Fibroblast of lung (primary cell): Measurements from ENCODE around the gene STPG4. TPM values are rescaled to one million over a fixed set of nuclear protein-coding genes. Genes with fewer than 3 reads are reported as not detected.
"Not testable (repeated sequence)": the region's sequence is repeated elsewhere in the genome, so short reads cannot be mapped to it uniquely, and the experiment has no call there.

Source experiments
- DNase-seq, 2 donors: peaks; one replicate each; pipeline versions ENCODE4 v3.0.0 to v3.0.0-alpha.2; 2010; ENCODE audit warnings: low read depth in 2 of 2
- H2AFZ ChIP-seq: 2 replicates; pipeline ENCODE4 v1.5.1; 2012; ENCODE audit warnings: low read length, control low read depth, inconsistent platforms
- H3K27ac ChIP-seq: 2 replicates; pipeline ENCODE4 v1.5.1; 2011; ENCODE audit warnings: low read length, control low read depth; ENCODE audit not compliant: insufficient read depth
- H3K27me3 ChIP-seq: 2 replicates; pipeline ENCODE4 v1.5.1; 2011; ENCODE audit warnings: mild to moderate bottlenecking, low read length; ENCODE audit not compliant: control insufficient read depth, insufficient read depth
- H3K36me3 ChIP-seq: 2 replicates; pipeline ENCODE4 v1.5.1; 2011; ENCODE audit warnings: low read length; ENCODE audit not compliant: control insufficient read depth, insufficient read depth
- H3K4me1 ChIP-seq: 2 replicates; pipeline ENCODE4 v1.5.1; 2011; ENCODE audit warnings: low read length; ENCODE audit not compliant: control insufficient read depth, insufficient read depth; ENCODE audit errors: extremely low read depth
- H3K4me2 ChIP-seq: 2 replicates; pipeline ENCODE4 v1.5.1; 2011; ENCODE audit warnings: low read length, control low read depth; ENCODE audit not compliant: insufficient read depth; ENCODE audit errors: extremely low read depth
- H3K4me3 ChIP-seq, 4 experiments: fragments of 200-600 bp in 1 of 4; sonication (generic) in 1 of 4; replicated peaks in 1 of 4; 2 replicates each; pipeline ENCODE4 v1.5.1; 2011 to 2016; ENCODE audit warnings: low read length in 4 of 4, low read depth in 3 of 4, mild to moderate bottlenecking in 3 of 4, control low read depth in 2 of 4, inconsistent platforms in 1 of 4, mixed read lengths in 1 of 4; ENCODE audit not compliant: insufficient read depth in 1 of 4; ENCODE audit errors: control extremely low read depth in 1 of 4
- H3K79me2 ChIP-seq: 2 replicates; pipeline ENCODE4 v1.5.1; 2012; ENCODE audit warnings: mild to moderate bottlenecking, low read length, inconsistent platforms; ENCODE audit not compliant: control insufficient read depth, insufficient read depth
- H3K9ac ChIP-seq: 2 replicates; pipeline ENCODE4 v1.5.1; 2011; ENCODE audit warnings: mild to moderate bottlenecking, low read length, control low read depth; ENCODE audit not compliant: insufficient read depth
- H3K9me3 ChIP-seq: 2 replicates; pipeline ENCODE4 v1.5.1; 2012; ENCODE audit warnings: low read depth, low read length; ENCODE audit not compliant: control insufficient read depth, insufficient read depth
- H4K20me1 ChIP-seq: 2 replicates; pipeline ENCODE4 v1.5.1; 2011; ENCODE audit warnings: low read length; ENCODE audit not compliant: control insufficient read depth, insufficient read depth; ENCODE audit errors: extremely low read depth
- EZH2 ChIP-seq: IDR thresholded peaks from 2 replicates; pipeline ENCODE4 v1.5.1; 2012; ENCODE audit warnings: low read length, control low read depth, mild to moderate bottlenecking; ENCODE audit errors: missing control alignments
- polyA plus RNA-seq, 2 donors: library from polyadenylated mRNA; depleted of rRNA in 1 of 2; stranded (reverse) in 1 of 2; unstranded in 1 of 2; fragments of >200 nt; gene quantifications; 2 replicates each; pipeline ENCODE4 v1.2.1, GENCODE V29; 2011 to 2012; ENCODE audit warnings: missing spikeins in 1 of 2
- total RNA-seq: library from RNA; depleted of rRNA; stranded (reverse); fragments of >200 nt; gene quantifications from 2 replicates; pipeline ENCODE4 v1.2.1, GENCODE V29; 2014
- TF ChIP-seq, protein P1 (sequence below), 2 donors: IDR thresholded peaks in 1 of 2; conservative IDR thresholded peaks in 1 of 2; 1 replicate in 1 of 2; 2 replicates in 1 of 2; pipeline ENCODE4 v1.5.1; 2011 to 2012; ENCODE audit warnings: low read length in 2 of 2, control low read depth in 1 of 2, inconsistent platforms in 1 of 2, low read depth in 1 of 2, mild to moderate bottlenecking in 1 of 2

Gene STPG4
- total and polyA plus RNA-seq, 2 donors (not counting 1 experiment from before 2014, with no cell fraction given), result 0.33 TPM; not detected in 1

DNA sequence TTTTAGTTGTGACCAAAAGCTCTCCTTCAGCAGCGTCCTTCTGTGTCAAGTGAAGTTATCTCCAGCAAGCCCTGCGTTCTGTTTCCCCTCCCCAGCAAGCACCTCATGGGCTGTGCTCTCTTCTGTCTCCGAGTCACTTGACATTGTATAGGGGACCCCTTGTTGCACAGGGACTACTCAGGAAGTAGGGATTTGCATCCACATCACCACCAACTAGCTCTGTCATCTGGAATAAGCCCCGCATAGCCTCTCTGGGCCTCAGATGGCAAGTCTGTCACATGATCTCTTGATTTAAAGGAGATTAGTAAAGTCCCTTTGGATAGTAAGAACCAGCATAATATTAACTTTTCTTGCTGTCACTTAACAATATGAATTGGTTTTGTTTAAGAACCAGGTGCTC is 32.0 kb upstream of the STPG4 start:
- Histone ChIP-seq H3K4me2 (no peak overlapping the region), H3K79me2 (no peaks in the 10 kb centered on the region), H4K20me1 (no peaks in the 10 kb centered on the region), H3K27ac (no peak overlapping the region), H3K36me3 (no peaks in the 10 kb centered on the region), H2AFZ (no peak overlapping the region), H3K4me3 (no peak overlapping the region), H3K27me3 (no peaks in the 10 kb centered on the region), H3K9me3 (no peaks in the 10 kb centered on the region), H3K9ac (no peak overlapping the region), H3K4me1 (peaks cover 27% of the 10 kb centered on the region)
- no peak for DNase-seq
- no peak for TF ChIP-seq EZH2

DNA sequence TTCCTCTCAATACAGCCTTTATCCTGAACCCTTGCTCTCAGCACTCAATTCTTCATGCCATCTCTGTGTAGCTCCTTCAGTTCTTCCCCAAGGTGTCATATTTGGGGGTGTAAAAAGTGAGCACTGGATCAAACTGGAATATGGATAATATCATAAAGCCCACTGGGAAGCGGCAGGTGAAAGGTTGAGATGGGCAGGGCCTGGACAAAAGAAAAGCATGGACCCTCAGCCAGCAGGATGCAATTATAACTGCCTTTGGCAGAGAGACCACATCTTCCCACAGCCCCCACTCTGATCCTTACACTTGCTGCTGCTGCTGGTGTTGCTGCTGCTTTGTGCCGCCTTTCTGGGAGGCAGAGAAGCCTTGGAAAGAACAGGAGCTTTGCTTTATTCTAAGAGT is 31.2 kb upstream of the STPG4 start:
- Histone ChIP-seq H2AFZ (no peak overlapping the region), H3K4me1 (peaks cover 20% of the 10 kb centered on the region), H3K9ac (no peak overlapping the region), H3K4me3 (no peak overlapping the region), H3K79me2 (no peaks in the 10 kb centered on the region), H3K27ac (no peak overlapping the region), H3K36me3 (no peaks in the 10 kb centered on the region), H3K4me2 (no peak overlapping the region), H3K9me3 (no peaks in the 10 kb centered on the region), H4K20me1 (no peaks in the 10 kb centered on the region), H3K27me3 (no peaks in the 10 kb centered on the region)
- DNase-seq, result no peak
- TF ChIP-seq, protein P1, sequence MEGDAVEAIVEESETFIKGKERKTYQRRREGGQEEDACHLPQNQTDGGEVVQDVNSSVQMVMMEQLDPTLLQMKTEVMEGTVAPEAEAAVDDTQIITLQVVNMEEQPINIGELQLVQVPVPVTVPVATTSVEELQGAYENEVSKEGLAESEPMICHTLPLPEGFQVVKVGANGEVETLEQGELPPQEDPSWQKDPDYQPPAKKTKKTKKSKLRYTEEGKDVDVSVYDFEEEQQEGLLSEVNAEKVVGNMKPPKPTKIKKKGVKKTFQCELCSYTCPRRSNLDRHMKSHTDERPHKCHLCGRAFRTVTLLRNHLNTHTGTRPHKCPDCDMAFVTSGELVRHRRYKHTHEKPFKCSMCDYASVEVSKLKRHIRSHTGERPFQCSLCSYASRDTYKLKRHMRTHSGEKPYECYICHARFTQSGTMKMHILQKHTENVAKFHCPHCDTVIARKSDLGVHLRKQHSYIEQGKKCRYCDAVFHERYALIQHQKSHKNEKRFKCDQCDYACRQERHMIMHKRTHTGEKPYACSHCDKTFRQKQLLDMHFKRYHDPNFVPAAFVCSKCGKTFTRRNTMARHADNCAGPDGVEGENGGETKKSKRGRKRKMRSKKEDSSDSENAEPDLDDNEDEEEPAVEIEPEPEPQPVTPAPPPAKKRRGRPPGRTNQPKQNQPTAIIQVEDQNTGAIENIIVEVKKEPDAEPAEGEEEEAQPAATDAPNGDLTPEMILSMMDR (conservative IDR thresholded peaks at IDR 0.05 in 1 of 2, IDR thresholded peaks at IDR 0.05 in 1 of 2; ENCODE audit: low read depth in 1 of 2, low read length in 2 of 2), result no peak
- no peak for TF ChIP-seq EZH2

DNA sequence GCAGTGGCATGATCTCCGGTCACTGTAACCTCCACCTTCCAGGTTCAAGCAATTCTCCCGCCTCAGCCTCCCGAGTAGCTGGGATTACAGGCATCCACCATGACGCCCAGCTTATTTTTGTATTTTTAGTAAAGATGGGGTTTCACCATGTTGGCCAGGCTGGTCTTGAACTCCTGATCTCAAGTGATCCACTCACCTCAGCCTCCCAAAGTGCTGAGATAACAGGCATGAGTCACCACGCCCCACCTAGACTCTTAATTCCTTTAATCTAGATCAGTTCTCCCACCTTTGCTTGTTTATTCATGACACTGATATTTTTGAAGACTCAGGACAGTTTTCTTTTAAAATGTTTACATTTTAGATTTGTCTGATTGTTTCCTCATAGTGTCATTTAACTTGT is 30.0 kb upstream of the STPG4 start:
- not testable (repeated sequence) for H3K9me3 ChIP-seq, H3K9ac ChIP-seq, H3K79me2 ChIP-seq, H3K27me3 ChIP-seq, H3K27ac ChIP-seq, H4K20me1 ChIP-seq, DNase-seq, H3K4me1 ChIP-seq, H3K4me3 ChIP-seq, H3K36me3 ChIP-seq, H3K4me2 ChIP-seq, H2AFZ ChIP-seq

DNA sequence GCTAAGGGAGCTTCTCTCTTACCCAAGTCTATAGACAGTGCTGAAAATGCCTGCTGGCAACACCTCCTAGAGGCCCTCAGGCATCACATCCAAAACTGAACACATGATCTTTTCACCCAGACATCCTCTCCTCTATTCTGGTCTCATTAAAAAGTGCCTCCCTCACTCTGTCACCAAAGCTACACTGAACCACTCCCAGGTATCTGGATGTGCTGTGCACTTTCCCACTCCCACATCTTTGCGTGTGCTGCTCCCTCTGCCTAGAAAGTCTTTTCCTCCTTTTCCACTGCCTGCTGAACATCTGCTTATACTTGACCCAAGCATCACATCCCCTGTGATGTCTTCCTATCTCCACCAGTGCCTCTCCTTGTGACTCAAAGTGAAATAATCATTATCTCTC is 26.1 kb upstream of the STPG4 start:
- Histone ChIP-seq H3K9ac (no peak overlapping the region), H3K27me3 (no peaks in the 10 kb centered on the region), H3K27ac (no peak overlapping the region), H3K36me3 (no peaks in the 10 kb centered on the region), H3K4me1 (peaks cover 4% of the 10 kb centered on the region), H3K9me3 (no peaks in the 10 kb centered on the region), H3K4me2 (no peak overlapping the region), H4K20me1 (no peaks in the 10 kb centered on the region), H2AFZ (no peak overlapping the region), H3K4me3 (no peak overlapping the region), H3K79me2 (peaks cover 1% of the 10 kb centered on the region)
- TF ChIP-seq, protein P1 (conservative IDR thresholded peaks at IDR 0.05 in 1 of 2, IDR thresholded peaks at IDR 0.05 in 1 of 2; ENCODE audit: low read depth in 1 of 2, low read length in 2 of 2), result no peak
- TF ChIP-seq EZH2, result no peak
- no peak for DNase-seq
